ENCODE results near the gene NRARP.

Gene NRARP

DNA sequence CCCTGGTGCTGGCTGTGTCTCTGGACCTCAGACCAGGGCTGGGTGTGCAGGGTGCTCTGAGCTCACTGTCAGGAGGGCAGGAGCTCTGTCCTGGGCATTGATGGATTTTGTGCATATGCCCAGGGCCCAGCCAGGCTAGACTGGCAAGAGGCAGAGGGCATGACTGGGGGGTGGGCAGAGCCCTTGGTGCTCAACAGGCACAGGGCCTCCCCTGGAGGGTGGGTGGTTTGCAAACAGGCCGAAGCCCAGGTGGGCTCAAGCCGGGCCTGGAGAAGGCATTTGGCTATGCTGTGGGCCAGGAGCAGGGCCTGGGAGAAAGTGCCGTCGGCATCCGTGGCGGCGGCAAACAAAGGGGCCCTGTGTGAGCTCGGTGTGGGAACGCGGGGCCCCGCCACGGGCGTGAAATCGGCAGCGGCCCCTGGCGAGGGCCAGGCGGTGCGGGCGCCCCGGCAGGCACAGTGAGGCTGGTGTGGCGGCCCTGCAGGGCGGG lies 1.9 kb upstream of the NRARP start:
- Histone ChIP-seq H3K9ac (no peak overlapping the region), H3K4me1 (no peaks in the 10 kb centered on the region), H3K4me2 (ENCODE audit: low read length) (no peak overlapping the region), H3K9me3 (ENCODE audit: control insufficient read depth, low read length) (no peaks in the 10 kb centered on the region), H3K36me3 (ENCODE audit: control insufficient read depth, insufficient read depth, low read length) (no peaks in the 10 kb centered on the region), H2AFZ (no peak overlapping the region), H3K4me3 (ENCODE audit: low read depth, low read length) (no peak overlapping the region), H3K79me2 (no peaks in the 10 kb centered on the region), H3K27ac (no peak overlapping the region), H3K27me3 (ENCODE audit: control insufficient read depth, insufficient read depth, low read length) (no peaks in the 10 kb centered on the region)
- TF ChIP-seq, protein P1, sequence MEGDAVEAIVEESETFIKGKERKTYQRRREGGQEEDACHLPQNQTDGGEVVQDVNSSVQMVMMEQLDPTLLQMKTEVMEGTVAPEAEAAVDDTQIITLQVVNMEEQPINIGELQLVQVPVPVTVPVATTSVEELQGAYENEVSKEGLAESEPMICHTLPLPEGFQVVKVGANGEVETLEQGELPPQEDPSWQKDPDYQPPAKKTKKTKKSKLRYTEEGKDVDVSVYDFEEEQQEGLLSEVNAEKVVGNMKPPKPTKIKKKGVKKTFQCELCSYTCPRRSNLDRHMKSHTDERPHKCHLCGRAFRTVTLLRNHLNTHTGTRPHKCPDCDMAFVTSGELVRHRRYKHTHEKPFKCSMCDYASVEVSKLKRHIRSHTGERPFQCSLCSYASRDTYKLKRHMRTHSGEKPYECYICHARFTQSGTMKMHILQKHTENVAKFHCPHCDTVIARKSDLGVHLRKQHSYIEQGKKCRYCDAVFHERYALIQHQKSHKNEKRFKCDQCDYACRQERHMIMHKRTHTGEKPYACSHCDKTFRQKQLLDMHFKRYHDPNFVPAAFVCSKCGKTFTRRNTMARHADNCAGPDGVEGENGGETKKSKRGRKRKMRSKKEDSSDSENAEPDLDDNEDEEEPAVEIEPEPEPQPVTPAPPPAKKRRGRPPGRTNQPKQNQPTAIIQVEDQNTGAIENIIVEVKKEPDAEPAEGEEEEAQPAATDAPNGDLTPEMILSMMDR (IDR thresholded peaks at IDR 0.05) = no peak

DNA sequence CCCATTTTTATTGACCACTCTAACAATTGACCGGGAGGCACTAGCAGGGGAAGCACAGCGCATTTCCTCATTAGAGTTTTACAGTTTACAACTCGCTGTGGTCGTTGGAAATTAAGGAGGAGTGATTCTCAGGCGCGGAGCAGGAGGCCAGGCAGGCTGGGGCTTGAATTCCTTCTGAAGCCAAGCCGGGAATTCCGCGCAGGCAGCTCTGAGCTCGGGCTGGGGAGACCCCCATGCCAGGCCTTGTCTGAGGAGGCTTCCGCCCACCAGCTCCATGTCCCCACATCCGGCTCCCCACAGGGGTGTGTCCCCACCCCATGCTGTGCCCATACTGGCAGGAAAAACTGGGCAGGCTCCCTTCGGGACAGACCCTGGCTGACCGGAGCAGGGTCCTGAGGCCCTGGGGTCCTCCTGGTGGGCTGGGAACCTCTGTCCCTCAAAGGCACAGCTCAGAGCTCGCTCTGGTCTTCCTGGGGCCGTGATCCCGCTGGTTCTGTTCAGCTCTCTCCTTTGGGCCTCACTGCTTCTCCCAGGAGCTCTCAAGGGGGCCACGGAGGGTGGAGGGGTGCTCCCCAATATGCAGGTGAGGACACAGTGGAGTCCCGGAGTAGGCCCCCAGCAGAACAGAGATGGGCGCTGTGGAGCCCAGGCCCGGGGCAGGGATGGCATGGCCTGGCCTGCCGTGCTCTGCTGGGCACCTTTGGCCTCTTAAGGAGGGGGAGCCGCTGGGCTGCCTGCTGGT lies 1.3 kb upstream of the NRARP start:
- Histone ChIP-seq H3K4me1 (no peaks in the 10 kb centered on the region), H3K36me3 (ENCODE audit: control insufficient read depth, insufficient read depth, low read length) (no peaks in the 10 kb centered on the region), H3K79me2 (no peaks in the 10 kb centered on the region), H3K9ac (no peak overlapping the region), H3K27ac (peak overlapping the region; percentile 32), H2AFZ (no peak overlapping the region), H3K4me2 (ENCODE audit: low read length) (peak overlapping the region; percentile 44), H3K27me3 (ENCODE audit: control insufficient read depth, insufficient read depth, low read length) (no peaks in the 10 kb centered on the region), H3K4me3 (ENCODE audit: low read depth, low read length) (no peak overlapping the region), H3K9me3 (ENCODE audit: control insufficient read depth, low read length) (no peaks in the 10 kb centered on the region)
- TF ChIP-seq, protein P1 (IDR thresholded peaks at IDR 0.05) = no peak

DNA sequence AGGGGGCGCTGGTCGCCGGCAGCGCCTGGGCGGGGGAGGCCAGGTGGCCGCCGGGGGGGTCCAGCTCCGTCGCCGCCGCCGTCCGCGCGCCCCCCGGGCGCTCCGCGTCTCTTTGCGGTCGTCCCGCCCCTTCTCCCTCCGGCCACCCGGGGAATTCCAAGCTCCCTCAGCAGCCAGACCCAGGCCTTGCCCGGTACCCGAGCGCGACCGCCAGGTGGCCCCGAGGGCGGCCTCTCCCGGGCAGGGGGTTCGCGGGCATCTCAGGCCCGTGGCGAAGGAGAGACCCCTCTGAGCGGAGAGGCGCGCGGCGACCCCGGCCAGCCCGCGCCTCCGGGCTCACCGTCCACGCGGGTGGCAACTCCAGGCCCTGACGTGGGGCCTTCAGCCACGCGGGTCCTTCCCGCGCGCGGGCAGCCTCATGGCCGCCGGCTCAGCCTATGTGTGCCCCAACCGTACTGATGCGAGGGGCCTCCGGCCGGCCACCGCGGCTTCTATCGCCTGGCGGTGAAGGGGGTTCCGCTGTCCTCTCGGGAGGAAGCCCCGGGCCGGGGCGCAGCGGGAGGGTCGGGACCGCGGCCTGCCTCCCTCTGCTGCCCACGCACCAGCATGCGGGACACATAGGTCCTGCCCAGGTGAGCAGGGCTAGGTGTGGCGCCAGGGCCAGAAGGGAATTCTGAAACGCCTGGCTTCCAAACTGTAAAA lies 529 bp upstream of the NRARP start:
- Histone ChIP-seq H3K4me3 (ENCODE audit: low read depth, low read length) (peak overlapping the region; percentile 37), H2AFZ (no peak overlapping the region), H3K4me1 (no peaks in the 10 kb centered on the region), H3K9me3 (ENCODE audit: control insufficient read depth, low read length) (no peaks in the 10 kb centered on the region), H3K27me3 (ENCODE audit: control insufficient read depth, insufficient read depth, low read length) (no peaks in the 10 kb centered on the region), H3K36me3 (ENCODE audit: control insufficient read depth, insufficient read depth, low read length) (no peaks in the 10 kb centered on the region), H3K27ac (peak overlapping the region; percentile 32), H3K79me2 (no peaks in the 10 kb centered on the region), H3K4me2 (ENCODE audit: low read length) (peak overlapping the region; percentile 44), H3K9ac (no peak overlapping the region)
- TF ChIP-seq, protein P1 (IDR thresholded peaks at IDR 0.05) = no peak

DNA sequence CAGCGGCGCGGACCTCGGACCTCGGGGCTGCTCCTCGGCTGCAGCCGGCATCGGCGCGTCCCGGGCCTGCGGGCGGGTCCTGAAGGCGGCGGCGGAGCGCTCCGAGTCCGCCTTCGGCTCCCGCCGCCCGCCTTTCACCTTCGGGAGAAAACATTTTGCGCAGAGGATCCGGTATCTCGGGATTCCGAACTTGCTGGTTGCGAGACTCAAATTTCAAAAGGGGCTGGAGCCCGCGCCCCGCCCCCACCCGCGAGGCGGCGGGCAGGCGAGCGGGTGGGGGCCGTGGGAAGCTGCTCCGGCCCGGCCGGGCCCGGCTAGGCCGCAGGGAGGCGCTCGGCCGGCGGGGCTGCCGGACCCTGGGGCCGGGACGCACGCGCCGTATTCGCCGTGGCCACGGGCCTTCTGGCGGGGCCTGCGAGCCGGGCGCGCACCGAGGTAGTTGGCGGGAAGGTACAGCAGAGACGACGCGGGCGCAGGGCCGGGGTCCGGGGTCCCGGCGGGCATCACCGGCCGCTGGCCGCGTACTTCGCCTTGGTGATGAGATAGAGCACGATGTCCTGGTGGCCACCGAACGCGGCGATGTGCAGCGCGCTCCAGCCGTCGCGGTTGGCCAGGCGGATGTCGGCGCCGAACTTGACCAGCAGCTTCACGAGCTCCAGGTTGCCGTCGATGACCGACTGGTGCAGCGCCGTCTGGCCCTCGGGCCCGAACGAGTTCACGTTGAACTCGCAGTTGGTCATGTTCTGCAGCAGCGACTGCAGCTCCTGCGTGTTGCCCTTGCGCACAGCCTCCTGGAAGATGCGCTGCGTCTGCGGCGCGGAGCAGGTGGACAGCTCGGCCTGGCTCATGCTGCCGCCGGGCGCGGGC lies 757 bp downstream of the NRARP start:
- Histone ChIP-seq H3K79me2 (no peaks in the 10 kb centered on the region), H3K9me3 (ENCODE audit: control insufficient read depth, low read length) (no peaks in the 10 kb centered on the region), H3K36me3 (ENCODE audit: control insufficient read depth, insufficient read depth, low read length) (no peaks in the 10 kb centered on the region), H3K4me1 (no peaks in the 10 kb centered on the region), H2AFZ (peak overlapping the region; percentile 42), H3K9ac (no peak overlapping the region), H3K27ac (no peak overlapping the region), H3K27me3 (ENCODE audit: control insufficient read depth, insufficient read depth, low read length) (no peaks in the 10 kb centered on the region), H3K4me2 (ENCODE audit: low read length) (peak overlapping the region; percentile 68), H3K4me3 (ENCODE audit: low read depth, low read length) (peak overlapping the region; percentile 37)
- TF ChIP-seq, protein P1 (IDR thresholded peaks at IDR 0.05) = no peak

All from parathyroid adenoma (tissue), 2 donors.